Measurements from ENCODE around the gene RNF182. TPM values are rescaled to one million over a fixed set of nuclear protein-coding genes. Genes with fewer than 3 reads are reported as not detected.

Gene RNF182
- polyA plus RNA-seq, 1 of the 3 experiments (the other 2 are of a cell fraction): 8.0 TPM

GRCh38 chr6:13914351-13914750 lies 10.4 kb upstream of the RNF182 start (continued):
- TF ChIP-seq REST (IDR thresholded peaks at IDR 0.05; ENCODE audit: low read depth, low read length): no peak
- TF ChIP-seq GABPA (IDR thresholded peaks at IDR 0.05; ENCODE audit: low read depth): no peak

GRCh38 chr6:13915561-13916229 lies 9.1 kb upstream of the RNF182 start:
- Histone ChIP-seq H3K4me2 (no peak overlapping the region), H3K27me3 (ENCODE audit: insufficient read depth) (no peaks in the 10 kb centered on the region), H3K9ac (no peak overlapping the region), H2AFZ (ENCODE audit: low read depth) (no peak overlapping the region), H3K9me3 (no peaks in the 10 kb centered on the region), H4K20me1 (ENCODE audit: insufficient read depth) (no peaks in the 10 kb centered on the region), H3K36me3 (replicated peaks in 1 of 2; ENCODE audit: control insufficient read depth in 1 of 2, insufficient read depth in 2 of 2, low read length in 1 of 2) (no peaks in the 10 kb centered on the region), H3K4me1 (ENCODE audit: control insufficient read depth in 1 of 2, insufficient read depth in 2 of 2, low read depth in 1 of 2, low read length in 1 of 2) (peaks cover 9 to 16% of the 10 kb centered on the region in 2 experiments; a peak in 2 of 4 replicates), H3K4me3 (ENCODE audit: low read depth in 2 of 2, low read length in 1 of 2) (no peak overlapping the region), H3F3A (replicated peaks; ENCODE audit: insufficient read depth) (no peaks in the 10 kb centered on the region), H3K27ac (ENCODE audit: low read depth in 2 of 2, low read length in 1 of 2) (no peak overlapping the region), H3K79me2 (ENCODE audit: insufficient read depth) (no peaks in the 10 kb centered on the region), H3K9me2 (no peaks in the 10 kb centered on the region)
- 80% methylated on average over 3 of the region's 3 CpGs for WGBS (ENCODE audit: low lambda C conversion rate)
- CTCF ChIA-PET: interaction anchor here (0.6 to 6.1 kb wide), 6 partner anchors 28 to 579 kb away, joined by 3 to 60 read pairs (median 4); no protein-coding TSS in a partner anchor
- POLR2A ChIA-PET: no interaction called here
- TF ChIP-seq TEAD4 (IDR thresholded peaks at IDR 0.05; ENCODE audit: borderline replicate concordance, insufficient read depth): no peak
- no peak for TF ChIP-seq EZH2phosphoT487 (IDR thresholded peaks at IDR 0.05; ENCODE audit: borderline replicate concordance, low read depth)
- no peak for TF ChIP-seq JUND (IDR thresholded peaks at IDR 0.05)
- TF ChIP-seq TCF12 (IDR thresholded peaks at IDR 0.05): no peak
- TF ChIP-seq FOSL2 (IDR thresholded peaks at IDR 0.05; ENCODE audit: borderline replicate concordance, low read depth): no peak
- no peak for TF ChIP-seq RCOR1 (IDR thresholded peaks at IDR 0.05; ENCODE audit: low read length)
- TF ChIP-seq NFIC (IDR thresholded peaks at IDR 0.05; ENCODE audit: borderline replicate concordance): no peak
- TF ChIP-seq MXI1 (IDR thresholded peaks at IDR 0.05; ENCODE audit: low read depth, low read length): no peak
- no peak for TF ChIP-seq RXRA (IDR thresholded peaks at IDR 0.05; ENCODE audit: borderline replicate concordance, low read depth)
- no peak for TF ChIP-seq SMC3 (IDR thresholded peaks at IDR 0.05; ENCODE audit: low read depth, low read length)
- TF ChIP-seq POLR2AphosphoS5 (IDR thresholded peaks at IDR 0.05; ENCODE audit: low read depth, low read length): no peak
- TF ChIP-seq MEF2A (IDR thresholded peaks at IDR 0.05; ENCODE audit: borderline replicate concordance, low read depth): no peak
- no peak for TF ChIP-seq CHD2 (IDR thresholded peaks at IDR 0.05; ENCODE audit: low read length, partially characterized antibody)
- no peak for DNase-seq
